H1 (cell line): ENCODE results near the gene MAN1A2. TPM values are rescaled to one million over a fixed set of nuclear protein-coding genes. Genes with fewer than 3 reads are reported as not detected.

Source experiments
- CTCF ChIA-PET: fragments of 300-600 bp; sonication (Branson Sonifier 250); formaldehyde crosslinking; loops from one replicate; lab custom pipeline; 2021; ENCODE audit not compliant: partially characterized antibody; lab: Charles Lee
- POLR2A ChIA-PET: fragments of 300-600 bp; sonication (Branson Sonifier 250); formaldehyde crosslinking; loops from one replicate; lab custom pipeline; 2021; ENCODE audit warnings: inconsistent platforms; ENCODE audit not compliant: partially characterized antibody; lab: Charles Lee
- DNase-seq, 2 experiments: peaks; one replicate each; pipeline versions ENCODE4 v3.0.0 to v3.0.0-alpha.2; 2010 to 2022; ENCODE audit warnings: low spot score in 2 of 2, low read depth in 1 of 2, mixed read lengths in 1 of 2
- FAIRE-seq: peaks from 2 replicates; lab custom pipeline; 2011; peaks lifted over from hg19 to GRCh38; lab: Jason Lieb, UNC
- H2AFZ ChIP-seq: 2 replicates; pipeline ENCODE4 v1.8.1; 2012; ENCODE audit warnings: low read length, inconsistent platforms
- H2AK5ac ChIP-seq: 2 replicates; pipeline ENCODE4 v1.6.1; 2013; ENCODE audit warnings: low read depth, low read length
- H2BK120ac ChIP-seq: replicated peaks from 2 replicates; pipeline ENCODE3; 2013; ENCODE audit warnings: low read depth, low read length, inconsistent platforms
- H2BK12ac ChIP-seq: 2 replicates; pipeline ENCODE4 v1.6.1; 2013; ENCODE audit warnings: low read depth, low read length
- H2BK15ac ChIP-seq: 2 replicates; pipeline ENCODE4 v1.6.1; 2013; ENCODE audit warnings: low read length
- H2BK20ac ChIP-seq: 2 replicates; pipeline ENCODE4 v1.6.1; 2013; ENCODE audit warnings: low read length
- H2BK5ac ChIP-seq: 2 replicates; pipeline ENCODE4 v1.6.1; 2013; ENCODE audit warnings: low read depth, low read length
- H3K14ac ChIP-seq: 2 replicates; pipeline ENCODE4 v1.6.1; 2013; ENCODE audit warnings: inconsistent platforms; ENCODE audit not compliant: insufficient read length
- H3K18ac ChIP-seq: 2 replicates; pipeline ENCODE4 v1.6.1; 2013; ENCODE audit warnings: low read length; ENCODE audit errors: extremely low read depth
- H3K23ac ChIP-seq: 2 replicates; pipeline ENCODE4 v1.6.1; 2013; ENCODE audit warnings: inconsistent platforms; ENCODE audit not compliant: insufficient read length
- H3K23me2 ChIP-seq: 2 replicates; pipeline ENCODE4 v1.6.1; 2013; ENCODE audit warnings: low read depth, low read length
- H3K27ac ChIP-seq: 2 replicates; pipeline ENCODE4 v1.6.1; 2011; ENCODE audit warnings: low read depth, low read length, inconsistent platforms
- H3K27me3 ChIP-seq, 4 experiments: replicated peaks in 1 of 4; 1 replicate in 1 of 4; 2 replicates in 3 of 4; pipeline versions ENCODE4 v1.6.1 to v1.8.1; 2011 to 2013; ENCODE audit warnings: low read length in 3 of 4, mild to moderate bottlenecking in 3 of 4, inconsistent platforms in 2 of 4, mixed read lengths in 2 of 4, moderate library complexity in 1 of 4; ENCODE audit not compliant: control insufficient read depth in 3 of 4, insufficient read depth in 3 of 4; ENCODE audit errors: extremely low read depth in 1 of 4
- H3K36me3 ChIP-seq, 4 experiments: 2 replicates each; pipeline versions ENCODE4 v1.6.1 to v1.8.1; 2011 to 2013; ENCODE audit warnings: mild to moderate bottlenecking in 4 of 4, low read length in 3 of 4, moderate library complexity in 2 of 4, control low read depth in 1 of 4, inconsistent platforms in 1 of 4; ENCODE audit not compliant: insufficient read depth in 4 of 4, control insufficient read depth in 2 of 4
- H3K4ac ChIP-seq: replicated peaks from 2 replicates; pipeline ENCODE3; 2013; ENCODE audit warnings: low read length, low read depth, mixed read lengths, inconsistent platforms; ENCODE audit not compliant: insufficient read length
- H3K4me1 ChIP-seq, 4 experiments: replicated peaks in 1 of 4; 1 replicate in 1 of 4; 2 replicates in 3 of 4; pipeline versions ENCODE4 v1.6.1 to v1.8.1; 2011 to 2013; ENCODE audit warnings: low read length in 3 of 4, inconsistent platforms in 2 of 4, mixed read lengths in 1 of 4; ENCODE audit not compliant: insufficient read depth in 4 of 4, control insufficient read depth in 3 of 4
- H3K4me2 ChIP-seq, 2 experiments: 2 replicates each; pipeline versions ENCODE4 v1.6.1 to v1.8.1; 2011 to 2013; ENCODE audit warnings: low read depth in 2 of 2, low read length in 2 of 2, control low read depth in 1 of 2, inconsistent platforms in 1 of 2, mild to moderate bottlenecking in 1 of 2; ENCODE audit not compliant: insufficient read depth in 1 of 2
- H3K4me3 ChIP-seq, 4 experiments: fragments of 200-600, 300-600 bp in 1 of 4; sonication (generic), shearing (Covaris generic), sonication (Bioruptor Twin) in 1 of 4; 2 replicates each; pipeline versions ENCODE4 v1.5.1 to v1.8.1; 2011 to 2016; ENCODE audit warnings: low read length in 4 of 4, low read depth in 3 of 4, control low read depth in 2 of 4, inconsistent platforms in 2 of 4, mild to moderate bottlenecking in 2 of 4, mixed read lengths in 1 of 4, moderate library complexity in 1 of 4; ENCODE audit not compliant: insufficient read depth in 2 of 4; ENCODE audit errors: extremely low read depth in 1 of 4
- H3K56ac ChIP-seq: replicated peaks from 2 replicates; pipeline ENCODE3; 2013; ENCODE audit warnings: low read depth, mild to moderate bottlenecking, mixed read lengths, low read length, inconsistent platforms; ENCODE audit not compliant: insufficient read length
- H3K79me1 ChIP-seq: 2 replicates; pipeline ENCODE4 v1.6.1; 2013; ENCODE audit warnings: low read depth, low read length, control low read depth
- H3K79me2 ChIP-seq, 2 experiments: 2 replicates each; pipeline versions ENCODE4 v1.6.1 to v1.8.1; 2012 to 2013; ENCODE audit warnings: low read length in 2 of 2, mild to moderate bottlenecking in 2 of 2, inconsistent platforms in 1 of 2; ENCODE audit not compliant: insufficient read depth in 2 of 2, control insufficient read depth in 1 of 2
- H3K9ac ChIP-seq, 4 experiments: replicated peaks in 1 of 4; 1 replicate in 1 of 4; 2 replicates in 3 of 4; pipeline versions ENCODE4 v1.6.1 to v1.8.1; 2011 to 2013; ENCODE audit warnings: low read depth in 3 of 4, low read length in 3 of 4, control low read depth in 2 of 4, mild to moderate bottlenecking in 2 of 4, moderate library complexity in 2 of 4, inconsistent platforms in 1 of 4; ENCODE audit errors: extremely low read depth in 1 of 4
- H3K9me3 ChIP-seq, 2 experiments: 2 replicates each; pipeline versions ENCODE4 v1.6.1 to v1.8.1; 2012 to 2013; ENCODE audit warnings: mild to moderate bottlenecking in 2 of 2, moderate library complexity in 2 of 2, control low read depth in 1 of 2, inconsistent platforms in 1 of 2, low read depth in 1 of 2, low read length in 1 of 2, mixed read lengths in 1 of 2; ENCODE audit not compliant: insufficient read depth in 2 of 2
- H4K20me1 ChIP-seq, 2 experiments: replicated peaks in 1 of 2; 2 replicates each; pipeline versions ENCODE3 to v1.8.1; 2011 to 2013; ENCODE audit warnings: inconsistent platforms in 2 of 2, low read length in 2 of 2, mild to moderate bottlenecking in 1 of 2; ENCODE audit not compliant: insufficient read depth in 2 of 2, control insufficient read depth in 1 of 2
- H4K5ac ChIP-seq: 2 replicates; pipeline ENCODE4 v1.6.1; 2013; ENCODE audit warnings: low read length, low read depth, mixed read lengths, inconsistent platforms; ENCODE audit not compliant: insufficient read length
- H4K8ac ChIP-seq: 2 replicates; pipeline ENCODE4 v1.8.0; 2013; ENCODE audit warnings: mild to moderate bottlenecking, moderate library complexity, low read length, inconsistent platforms; ENCODE audit not compliant: insufficient read depth; ENCODE audit errors: extremely low read depth
- H4K91ac ChIP-seq: replicated peaks from 2 replicates; pipeline ENCODE3; 2013; ENCODE audit warnings: low read length, mixed read lengths, inconsistent platforms; ENCODE audit not compliant: insufficient read length
- WGBS, 2 experiments: shearing (Covaris generic) in 1 of 2; methylation state at CpG; one replicate each; pipeline versions ENCODE4 v1.1.6 to v1.1.7; 2013 to 2015; ENCODE audit warnings: low lambda C conversion rate in 2 of 2, mixed read lengths in 2 of 2, inconsistent platforms in 1 of 2, low coverage in 1 of 2, missing lambda C conversion rate in 1 of 2; ENCODE audit not compliant: insufficient replicate concordance in 2 of 2, insufficient coverage in 1 of 2, insufficient read length in 1 of 2; ENCODE audit errors: extremely low coverage in 1 of 2, missing lambda C conversion rate in 1 of 2; 5-methylcytosine and 5-hydroxymethylcytosine counted together
- polyA plus RNA-seq, 7 experiments: library from polyadenylated mRNA; depleted of rRNA in 3 of 7; stranded (reverse) in 5 of 7; unstranded in 2 of 7; fragments of >200 nt in 5 of 7; fragments of 200-250 nt in 2 of 7; gene quantifications; 1 replicate in 5 of 7; 2 replicates in 1 of 7; 4 replicates in 1 of 7; pipeline versions ENCODE4 v1.2.1 to v1.2.3, GENCODE V29; 2011 to 2013; ENCODE audit warnings: missing spikeins in 2 of 7, mixed read lengths in 2 of 7
- total RNA-seq: library from RNA; stranded (reverse); fragmentation: NEBNext Ultra II Directional; extraction: Animal tissue kit (Norgen Biotek cat#: 25700); gene quantifications from 2 replicates; pipeline ENCODE4 v1.2.1, GENCODE V29; 2021

Gene MAN1A2
- total and polyA plus RNA-seq, 2 of the 8 experiments (the other 6 are each of a cell fraction or from before 2014, with no cell fraction given), result 5.5 to 18.8 TPM

GRCh38 chr1:117481410-117481809, 114.2 kb downstream of the MAN1A2 start:
- H3K14ac ChIP-seq, result no peak overlapping the region
- no peak overlapping the region for H2BK15ac ChIP-seq
- H3K79me2 ChIP-seq, result no peaks in the 10 kb centered on the region
- H3K4ac ChIP-seq, result no peak overlapping the region
- no peaks in the 10 kb centered on the region for H3K79me1 ChIP-seq
- H3K23ac ChIP-seq, result no peak overlapping the region
- H3K56ac ChIP-seq, result no peak overlapping the region
- H3K27me3 ChIP-seq, result no peaks in the 10 kb centered on the region; a peak in 1 of 7 replicates
- H3K4me3 ChIP-seq, result no peak overlapping the region
- no peak overlapping the region for H3K4me2 ChIP-seq
- H4K91ac ChIP-seq, result no peak overlapping the region
- no peak overlapping the region for H2BK20ac ChIP-seq
- H2BK5ac ChIP-seq, result no peak overlapping the region
- ChIA-PET CTCF (no interaction called here), POLR2A (interaction anchor here (0.7 kb wide), 1 partner anchor 1372 kb away, joined by 5 read pairs; no protein-coding TSS in a partner anchor)
- no peak overlapping the region for H2AFZ ChIP-seq
- no peak overlapping the region for H3K9ac ChIP-seq
- no peaks in the 10 kb centered on the region for H4K20me1 ChIP-seq
- no peak overlapping the region for H3K27ac ChIP-seq
- H3K23me2 ChIP-seq, result no peaks in the 10 kb centered on the region
- no peak for FAIRE-seq
- H3K36me3 ChIP-seq, result no peaks in the 10 kb centered on the region
- no peak overlapping the region for H2BK120ac ChIP-seq
- H4K8ac ChIP-seq, result no peak overlapping the region
- no peaks in the 10 kb centered on the region for H3K9me3 ChIP-seq
- H2AK5ac ChIP-seq, result no peak overlapping the region
- no peak overlapping the region for H2BK12ac ChIP-seq
- 89% methylated on average over 1 of the region's 1 CpG; no CpG with 5 or more reads in 1 of the 2 experiments for WGBS, 2 experiments
- no peak overlapping the region for H4K5ac ChIP-seq
- no peak for DNase-seq
- H3K18ac ChIP-seq, result no peak overlapping the region
- no peaks in the 10 kb centered on the region for H3K4me1 ChIP-seq
